SK-N-SH treated with all-trans-retinoic acid at 6 μM for 48 hours (cell line): ENCODE results near the gene HIP1.

ENCODE experiments used
- ATAC-seq: fragments of 200-7000 bp; cut with Tn5 transposase; 3 replicates; pipeline ENCODE4 v1.9.1; 2020; ENCODE audit warnings: mild to moderate bottlenecking, moderate library complexity
- BACH2 ChIP-seq: fragments of 250-450 bp; sonication (Bioruptor Pico); IDR thresholded peaks from 2 replicates; pipeline ENCODE4 v1.9.0; 2021; ENCODE audit warnings: mild to moderate bottlenecking, borderline replicate concordance
- CREB5 ChIP-seq: fragments of 250-450 bp; sonication (Bioruptor Pico); IDR thresholded peaks from 2 replicates; pipeline ENCODE4 v1.5.1; 2020; ENCODE audit warnings: low read depth, mild to moderate bottlenecking, moderate library complexity
- CSDC2 ChIP-seq: fragments of 250-450 bp; sonication (Bioruptor Pico); IDR thresholded peaks from 2 replicates; pipeline ENCODE4 v1.5.0; 2020; ENCODE audit warnings: mild to moderate bottlenecking, moderate library complexity
- CSRNP3 ChIP-seq: fragments of 250-450 bp; sonication (Bioruptor Pico); IDR thresholded peaks from 2 replicates; pipeline ENCODE4 v1.5.1; 2021; ENCODE audit warnings: mild to moderate bottlenecking, moderate library complexity
- ESRRG ChIP-seq: fragments of 250-450 bp; sonication (Bioruptor Pico); IDR thresholded peaks from 2 replicates; pipeline ENCODE4 v1.6.1; 2021; ENCODE audit warnings: mild to moderate bottlenecking
- GLIS3 ChIP-seq: fragments of 250-450 bp; sonication (Bioruptor Pico); IDR thresholded peaks from 2 replicates; pipeline ENCODE4 v1.5.0; 2020; ENCODE audit warnings: mild to moderate bottlenecking, moderate library complexity
- OSR1 ChIP-seq: fragments of 250-450 bp; sonication (Bioruptor Pico); IDR thresholded peaks from 2 replicates; pipeline ENCODE4 v1.8.0; 2022; ENCODE audit warnings: moderate library complexity, mild to moderate bottlenecking, inconsistent platforms
- PATZ1 ChIP-seq: fragments of 250-450 bp; sonication (Bioruptor Pico); IDR thresholded peaks from 2 replicates; pipeline ENCODE4 v1.8.0; 2020; ENCODE audit warnings: mild to moderate bottlenecking, moderate library complexity, borderline replicate concordance
- POU6F1 ChIP-seq: fragments of 250-450 bp; sonication (Bioruptor Pico); IDR thresholded peaks from 2 replicates; pipeline ENCODE4 v1.8.0; 2021; ENCODE audit warnings: low read depth, mild to moderate bottlenecking, moderate library complexity, borderline replicate concordance
- PPARA ChIP-seq: fragments of 250-450 bp; sonication (Bioruptor Pico); IDR thresholded peaks from 2 replicates; pipeline ENCODE4 v1.5.0; 2020; ENCODE audit warnings: mild to moderate bottlenecking, borderline replicate concordance
- RARB ChIP-seq: fragments of 250-450 bp; sonication (Bioruptor Pico); IDR thresholded peaks from 2 replicates; pipeline ENCODE4 v1.8.0; 2021; ENCODE audit warnings: mild to moderate bottlenecking, moderate library complexity
- SNAI2 ChIP-seq: fragments of 250-450 bp; sonication (Bioruptor Pico); IDR thresholded peaks from 2 replicates; pipeline ENCODE4 v1.5.0; 2020; ENCODE audit warnings: mild to moderate bottlenecking, moderate library complexity
- TCF4 ChIP-seq: fragments of 250-450 bp; sonication (Bioruptor Pico); IDR thresholded peaks from 2 replicates; pipeline ENCODE4 v1.8.0; 2021; ENCODE audit warnings: mild to moderate bottlenecking, moderate library complexity, borderline replicate concordance
- ZC3H10 ChIP-seq: fragments of 250-450 bp; sonication (Bioruptor Pico); IDR thresholded peaks from 2 replicates; pipeline ENCODE4 v1.5.1; 2021; ENCODE audit warnings: mild to moderate bottlenecking, moderate library complexity
- ZFP3 ChIP-seq: fragments of 250-450 bp; sonication (Bioruptor Pico); IDR thresholded peaks from 2 replicates; pipeline ENCODE4 v1.5.0; 2020; ENCODE audit warnings: mild to moderate bottlenecking, moderate library complexity
- ZFP30 ChIP-seq: fragments of 450-650 bp; formaldehyde crosslinking; IDR thresholded peaks from 2 replicates; pipeline ENCODE4 v1.5.0; 2022; ENCODE audit warnings: mild to moderate bottlenecking, moderate library complexity
- ZNF565 ChIP-seq: fragments of 450-650 bp; formaldehyde crosslinking; conservative IDR thresholded peaks from 2 replicates; pipeline ENCODE4 v1.5.0; 2020; ENCODE audit warnings: low read depth, mild to moderate bottlenecking, moderate library complexity
- ZNF70 ChIP-seq: fragments of 450-650 bp; formaldehyde crosslinking; IDR thresholded peaks from 2 replicates; pipeline ENCODE4 v1.5.0; 2020; ENCODE audit warnings: mild to moderate bottlenecking, moderate library complexity
- ZNF8 ChIP-seq: fragments of 450-650 bp; formaldehyde crosslinking; IDR thresholded peaks from 2 replicates; pipeline ENCODE4 v1.5.0; 2020; ENCODE audit warnings: mild to moderate bottlenecking, moderate library complexity

Gene HIP1

GRCh38 chr7:75689246-75690099, 49.3 kb downstream of the HIP1 start:
- TF ChIP-seq CSDC2 (CRISPR knock-in tag) (no peak), ZFP30 (CRISPR knock-in tag) (no peak), OSR1 (CRISPR knock-in tag) (no peak), PPARA (no peak), GLIS3 (CRISPR knock-in tag) (no peak), ZC3H10 (no peak), ZFP3 (CRISPR knock-in tag) (no peak), ZNF70 (CRISPR knock-in tag) (no peak), CREB5 (CRISPR knock-in tag) (no peak), ESRRG (no peak), PATZ1 (CRISPR knock-in tag) (no peak), RARB (CRISPR knock-in tag) (no peak), ZNF565 (CRISPR knock-in tag) (no peak)
- ATAC-seq, result no peak

- no peak; the same call in 2 of the 3 replicates for ATAC-seq
- TF ChIP-seq BACH2 (CRISPR knock-in tag) (no peak), TCF4 (no peak), GLIS3 (CRISPR knock-in tag) (no peak), ZNF8 (CRISPR knock-in tag) (no peak), ESRRG (no peak), ZC3H10 (no peak), ZFP30 (CRISPR knock-in tag) (no peak), POU6F1 (CRISPR knock-in tag) (no peak), PPARA (no peak), CSRNP3 (CRISPR knock-in tag) (no peak), CREB5 (CRISPR knock-in tag) (no peak), OSR1 (CRISPR knock-in tag) (no peak), ZNF565 (CRISPR knock-in tag) (no peak), ZNF70 (CRISPR knock-in tag) (no peak), SNAI2 (CRISPR knock-in tag) (no peak), RARB (CRISPR knock-in tag) (no peak)
- TF ChIP-seq, all 23 proteins: peak for 0
Measured at GRCh38 chr7:75688200-75689136, 50.3 kb downstream of the HIP1 start.
